H1 (cell line): ENCODE data around the gene TNN. TPM values are rescaled to one million over a fixed set of nuclear protein-coding genes. Genes with fewer than 3 reads are reported as not detected.

ENCODE experiments used
- CTCF ChIA-PET: fragments of 300-600 bp; sonication (Branson Sonifier 250); formaldehyde crosslinking; loops from one replicate; lab custom pipeline; 2021; ENCODE audit not compliant: partially characterized antibody; lab: Charles Lee
- POLR2A ChIA-PET: fragments of 300-600 bp; sonication (Branson Sonifier 250); formaldehyde crosslinking; loops from one replicate; lab custom pipeline; 2021; ENCODE audit warnings: inconsistent platforms; ENCODE audit not compliant: partially characterized antibody; lab: Charles Lee
- DNase-seq, 2 experiments: peaks; one replicate each; pipeline versions ENCODE4 v3.0.0 to v3.0.0-alpha.2; 2010 to 2022; ENCODE audit warnings: low spot score in 2 of 2, low read depth in 1 of 2, mixed read lengths in 1 of 2
- FAIRE-seq: peaks from 2 replicates; lab custom pipeline; 2011; peaks lifted over from hg19 to GRCh38; lab: Jason Lieb, UNC
- H2AFZ ChIP-seq: 2 replicates; pipeline ENCODE4 v1.8.1; 2012; ENCODE audit warnings: low read length, inconsistent platforms
- H2AK5ac ChIP-seq: 2 replicates; pipeline ENCODE4 v1.6.1; 2013; ENCODE audit warnings: low read depth, low read length
- H2BK120ac ChIP-seq: replicated peaks from 2 replicates; pipeline ENCODE3; 2013; ENCODE audit warnings: low read depth, low read length, inconsistent platforms
- H2BK12ac ChIP-seq: 2 replicates; pipeline ENCODE4 v1.6.1; 2013; ENCODE audit warnings: low read depth, low read length
- H2BK15ac ChIP-seq: 2 replicates; pipeline ENCODE4 v1.6.1; 2013; ENCODE audit warnings: low read length
- H2BK20ac ChIP-seq: 2 replicates; pipeline ENCODE4 v1.6.1; 2013; ENCODE audit warnings: low read length
- H2BK5ac ChIP-seq: 2 replicates; pipeline ENCODE4 v1.6.1; 2013; ENCODE audit warnings: low read depth, low read length
- H3K14ac ChIP-seq: 2 replicates; pipeline ENCODE4 v1.6.1; 2013; ENCODE audit warnings: inconsistent platforms; ENCODE audit not compliant: insufficient read length
- H3K18ac ChIP-seq: 2 replicates; pipeline ENCODE4 v1.6.1; 2013; ENCODE audit warnings: low read length; ENCODE audit errors: extremely low read depth
- H3K23ac ChIP-seq: 2 replicates; pipeline ENCODE4 v1.6.1; 2013; ENCODE audit warnings: inconsistent platforms; ENCODE audit not compliant: insufficient read length
- H3K23me2 ChIP-seq: 2 replicates; pipeline ENCODE4 v1.6.1; 2013; ENCODE audit warnings: low read depth, low read length
- H3K27ac ChIP-seq: 2 replicates; pipeline ENCODE4 v1.6.1; 2011; ENCODE audit warnings: low read depth, low read length, inconsistent platforms
- H3K27me3 ChIP-seq, 4 experiments: replicated peaks in 1 of 4; 1 replicate in 1 of 4; 2 replicates in 3 of 4; pipeline versions ENCODE4 v1.6.1 to v1.8.1; 2011 to 2013; ENCODE audit warnings: low read length in 3 of 4, mild to moderate bottlenecking in 3 of 4, inconsistent platforms in 2 of 4, mixed read lengths in 2 of 4, moderate library complexity in 1 of 4; ENCODE audit not compliant: control insufficient read depth in 3 of 4, insufficient read depth in 3 of 4; ENCODE audit errors: extremely low read depth in 1 of 4
- H3K36me3 ChIP-seq, 4 experiments: 2 replicates each; pipeline versions ENCODE4 v1.6.1 to v1.8.1; 2011 to 2013; ENCODE audit warnings: mild to moderate bottlenecking in 4 of 4, low read length in 3 of 4, moderate library complexity in 2 of 4, control low read depth in 1 of 4, inconsistent platforms in 1 of 4; ENCODE audit not compliant: insufficient read depth in 4 of 4, control insufficient read depth in 2 of 4
- H3K4ac ChIP-seq: replicated peaks from 2 replicates; pipeline ENCODE3; 2013; ENCODE audit warnings: low read length, low read depth, mixed read lengths, inconsistent platforms; ENCODE audit not compliant: insufficient read length
- H3K4me1 ChIP-seq, 4 experiments: replicated peaks in 1 of 4; 1 replicate in 1 of 4; 2 replicates in 3 of 4; pipeline versions ENCODE4 v1.6.1 to v1.8.1; 2011 to 2013; ENCODE audit warnings: low read length in 3 of 4, inconsistent platforms in 2 of 4, mixed read lengths in 1 of 4; ENCODE audit not compliant: insufficient read depth in 4 of 4, control insufficient read depth in 3 of 4
- H3K4me2 ChIP-seq, 2 experiments: 2 replicates each; pipeline versions ENCODE4 v1.6.1 to v1.8.1; 2011 to 2013; ENCODE audit warnings: low read depth in 2 of 2, low read length in 2 of 2, control low read depth in 1 of 2, inconsistent platforms in 1 of 2, mild to moderate bottlenecking in 1 of 2; ENCODE audit not compliant: insufficient read depth in 1 of 2
- H3K4me3 ChIP-seq, 4 experiments: fragments of 200-600, 300-600 bp in 1 of 4; sonication (generic), shearing (Covaris generic), sonication (Bioruptor Twin) in 1 of 4; 2 replicates each; pipeline versions ENCODE4 v1.5.1 to v1.8.1; 2011 to 2016; ENCODE audit warnings: low read length in 4 of 4, low read depth in 3 of 4, control low read depth in 2 of 4, inconsistent platforms in 2 of 4, mild to moderate bottlenecking in 2 of 4, mixed read lengths in 1 of 4, moderate library complexity in 1 of 4; ENCODE audit not compliant: insufficient read depth in 2 of 4; ENCODE audit errors: extremely low read depth in 1 of 4
- H3K56ac ChIP-seq: replicated peaks from 2 replicates; pipeline ENCODE3; 2013; ENCODE audit warnings: low read depth, mild to moderate bottlenecking, mixed read lengths, low read length, inconsistent platforms; ENCODE audit not compliant: insufficient read length
- H3K79me1 ChIP-seq: 2 replicates; pipeline ENCODE4 v1.6.1; 2013; ENCODE audit warnings: low read depth, low read length, control low read depth
- H3K79me2 ChIP-seq, 2 experiments: 2 replicates each; pipeline versions ENCODE4 v1.6.1 to v1.8.1; 2012 to 2013; ENCODE audit warnings: low read length in 2 of 2, mild to moderate bottlenecking in 2 of 2, inconsistent platforms in 1 of 2; ENCODE audit not compliant: insufficient read depth in 2 of 2, control insufficient read depth in 1 of 2
- H3K9ac ChIP-seq, 4 experiments: replicated peaks in 1 of 4; 1 replicate in 1 of 4; 2 replicates in 3 of 4; pipeline versions ENCODE4 v1.6.1 to v1.8.1; 2011 to 2013; ENCODE audit warnings: low read depth in 3 of 4, low read length in 3 of 4, control low read depth in 2 of 4, mild to moderate bottlenecking in 2 of 4, moderate library complexity in 2 of 4, inconsistent platforms in 1 of 4; ENCODE audit errors: extremely low read depth in 1 of 4
- H3K9me3 ChIP-seq, 2 experiments: 2 replicates each; pipeline versions ENCODE4 v1.6.1 to v1.8.1; 2012 to 2013; ENCODE audit warnings: mild to moderate bottlenecking in 2 of 2, moderate library complexity in 2 of 2, control low read depth in 1 of 2, inconsistent platforms in 1 of 2, low read depth in 1 of 2, low read length in 1 of 2, mixed read lengths in 1 of 2; ENCODE audit not compliant: insufficient read depth in 2 of 2
- H4K20me1 ChIP-seq, 2 experiments: replicated peaks in 1 of 2; 2 replicates each; pipeline versions ENCODE3 to v1.8.1; 2011 to 2013; ENCODE audit warnings: inconsistent platforms in 2 of 2, low read length in 2 of 2, mild to moderate bottlenecking in 1 of 2; ENCODE audit not compliant: insufficient read depth in 2 of 2, control insufficient read depth in 1 of 2
- H4K5ac ChIP-seq: 2 replicates; pipeline ENCODE4 v1.6.1; 2013; ENCODE audit warnings: low read length, low read depth, mixed read lengths, inconsistent platforms; ENCODE audit not compliant: insufficient read length
- H4K8ac ChIP-seq: 2 replicates; pipeline ENCODE4 v1.8.0; 2013; ENCODE audit warnings: mild to moderate bottlenecking, moderate library complexity, low read length, inconsistent platforms; ENCODE audit not compliant: insufficient read depth; ENCODE audit errors: extremely low read depth
- H4K91ac ChIP-seq: replicated peaks from 2 replicates; pipeline ENCODE3; 2013; ENCODE audit warnings: low read length, mixed read lengths, inconsistent platforms; ENCODE audit not compliant: insufficient read length
- CHD2 ChIP-seq: IDR thresholded peaks from 2 replicates; pipeline ENCODE4 v1.6.1; 2012; ENCODE audit warnings: low read length, improper control_type of control experiment
- TCF12 ChIP-seq: IDR thresholded peaks from 2 replicates; pipeline ENCODE4 v1.6.1; 2011; ENCODE audit warnings: low read depth, mild to moderate bottlenecking, low read length
- WGBS, 2 experiments: shearing (Covaris generic) in 1 of 2; methylation state at CpG; one replicate each; pipeline versions ENCODE4 v1.1.6 to v1.1.7; 2013 to 2015; ENCODE audit warnings: low lambda C conversion rate in 2 of 2, mixed read lengths in 2 of 2, inconsistent platforms in 1 of 2, low coverage in 1 of 2, missing lambda C conversion rate in 1 of 2; ENCODE audit not compliant: insufficient replicate concordance in 2 of 2, insufficient coverage in 1 of 2, insufficient read length in 1 of 2; ENCODE audit errors: extremely low coverage in 1 of 2, missing lambda C conversion rate in 1 of 2; 5-methylcytosine and 5-hydroxymethylcytosine counted together
- polyA plus RNA-seq, 7 experiments: library from polyadenylated mRNA; depleted of rRNA in 3 of 7; stranded (reverse) in 5 of 7; unstranded in 2 of 7; fragments of >200 nt in 5 of 7; fragments of 200-250 nt in 2 of 7; gene quantifications; 1 replicate in 5 of 7; 2 replicates in 1 of 7; 4 replicates in 1 of 7; pipeline versions ENCODE4 v1.2.1 to v1.2.3, GENCODE V29; 2011 to 2013; ENCODE audit warnings: missing spikeins in 2 of 7, mixed read lengths in 2 of 7
- total RNA-seq: library from RNA; stranded (reverse); fragmentation: NEBNext Ultra II Directional; extraction: Animal tissue kit (Norgen Biotek cat#: 25700); gene quantifications from 2 replicates; pipeline ENCODE4 v1.2.1, GENCODE V29; 2021
- TF ChIP-seq, protein P1 (sequence below): IDR thresholded peaks from 2 replicates; pipeline ENCODE4 v1.6.1; 2012; ENCODE audit warnings: inconsistent platforms

Gene TNN
- total and polyA plus RNA-seq, 2 of the 8 experiments (the other 6 are each of a cell fraction or from before 2014, with no cell fraction given), result 0.21 to 0.30 TPM

- no peaks in the 10 kb centered on the region for H3K36me3 ChIP-seq
- FAIRE-seq, result no peak
- H3K4me1 ChIP-seq, result peaks cover 0 to 6% (median 2%) of the 10 kb centered on the region in 4 experiments; a peak in 3 of 7 replicates
- ChIA-PET POLR2A (no interaction called here), CTCF (interaction anchor here (0.6 to 1.9 kb wide), 5 partner anchors 30 to 276 kb away, joined by 3 to 6 read pairs (median 3); no protein-coding TSS in a partner anchor)
- no peak overlapping the region for H3K27ac ChIP-seq
- no peak overlapping the region for H4K5ac ChIP-seq
- H3K18ac ChIP-seq, result no peak overlapping the region
- H4K20me1 ChIP-seq, result no peaks in the 10 kb centered on the region
- no peak overlapping the region for H2BK20ac ChIP-seq
- no peaks in the 10 kb centered on the region for H3K23me2 ChIP-seq
- H3K14ac ChIP-seq, result no peak overlapping the region
- no peak overlapping the region for H2BK120ac ChIP-seq
- H3K79me1 ChIP-seq, result no peaks in the 10 kb centered on the region
- H3K4me2 ChIP-seq, result no peak overlapping the region
- H2BK5ac ChIP-seq, result no peak overlapping the region
- no peak overlapping the region for H3K9ac ChIP-seq
- H2AFZ ChIP-seq, result no peak overlapping the region
- no peak overlapping the region for H2AK5ac ChIP-seq
- no peak overlapping the region for H2BK15ac ChIP-seq
- no peaks in the 10 kb centered on the region; a peak in 1 of 7 replicates for H3K27me3 ChIP-seq
- no peak overlapping the region for H3K56ac ChIP-seq
- no peak overlapping the region for H4K91ac ChIP-seq
- H3K23ac ChIP-seq, result no peak overlapping the region
- WGBS, 2 experiments, result 77% methylated on average over 7 of the region's 7 CpGs; no CpG with 5 or more reads in 1 of the 2 experiments
- no peak overlapping the region for H4K8ac ChIP-seq
- no peak for DNase-seq
- H3K4me3 ChIP-seq, result no peak overlapping the region
- no peak overlapping the region for H3K4ac ChIP-seq
- H2BK12ac ChIP-seq, result no peak overlapping the region
- no peaks in the 10 kb centered on the region for H3K79me2 ChIP-seq
- H3K9me3 ChIP-seq, result no peaks in the 10 kb centered on the region
- TF ChIP-seq TCF12 (no peak), CHD2 (no peak)
- TF ChIP-seq, protein P1, sequence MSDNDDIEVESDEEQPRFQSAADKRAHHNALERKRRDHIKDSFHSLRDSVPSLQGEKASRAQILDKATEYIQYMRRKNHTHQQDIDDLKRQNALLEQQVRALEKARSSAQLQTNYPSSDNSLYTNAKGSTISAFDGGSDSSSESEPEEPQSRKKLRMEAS, result no peak
Observed at GRCh38 chr1:175037416-175037815, 30.2 kb upstream of the TNN start.
